PFSK-1 (cell line): Measurements from ENCODE around the gene KIRREL3.

Experiments
- FOXP2 ChIP-seq: optimal IDR thresholded peaks from 2 replicates; pipeline ENCODE3; 2011; ENCODE audit warnings: borderline replicate concordance, control low read depth, inconsistent platforms; ENCODE audit not compliant: insufficient read depth; ENCODE audit errors: extremely low read length, extremely low read depth
- POLR2AphosphoS5 ChIP-seq: IDR thresholded peaks from 2 replicates; pipeline ENCODE4 v1.6.1; 2012; ENCODE audit warnings: low read depth, mild to moderate bottlenecking, control low read depth, low read length, moderate library complexity
- SIN3A ChIP-seq: IDR thresholded peaks from 2 replicates; pipeline ENCODE4 v1.6.1; 2012; ENCODE audit warnings: mild to moderate bottlenecking, low read length, moderate library complexity, borderline replicate concordance; ENCODE audit not compliant: insufficient read depth
- TAF1 ChIP-seq: IDR thresholded peaks from 2 replicates; pipeline ENCODE4 v1.6.1; 2012; ENCODE audit warnings: low read length, control low read depth, borderline replicate concordance; ENCODE audit not compliant: insufficient read depth
- TF ChIP-seq, protein P1 (sequence below), 2 experiments: IDR thresholded peaks; 2 replicates each; pipeline versions ENCODE4 v1.6.1 to v1.8.0; 2011 to 2012; ENCODE audit warnings: low read depth in 2 of 2, low read length in 2 of 2, control low read depth in 1 of 2, inconsistent platforms in 1 of 2, mild to moderate bottlenecking in 1 of 2, moderate library complexity in 1 of 2; ENCODE audit not compliant: insufficient read depth in 1 of 2

DNA sequence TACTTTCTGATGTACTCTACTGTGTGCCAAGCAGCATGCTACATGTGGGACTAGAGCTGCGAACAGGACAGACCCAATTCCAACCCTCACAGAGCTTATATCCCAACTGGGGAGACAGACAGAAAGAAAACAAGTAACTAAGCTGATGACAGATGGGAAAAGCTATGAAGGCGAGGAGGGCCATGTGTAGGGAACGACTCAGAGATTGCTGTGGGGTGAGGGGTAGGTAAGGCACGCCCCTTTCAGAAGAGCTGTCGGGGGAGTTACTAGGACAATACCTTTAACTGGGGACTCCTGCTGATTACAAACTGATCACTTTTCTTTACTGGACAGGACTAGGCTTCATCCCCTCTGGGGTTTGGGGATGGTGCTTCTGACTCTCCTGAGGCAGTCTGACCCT, 596.2 kb downstream of the KIRREL3 start:
- TF ChIP-seq SIN3A (no peak), POLR2AphosphoS5 (no peak), TAF1 (no peak), FOXP2 (no peak)
- TF ChIP-seq, protein P1, sequence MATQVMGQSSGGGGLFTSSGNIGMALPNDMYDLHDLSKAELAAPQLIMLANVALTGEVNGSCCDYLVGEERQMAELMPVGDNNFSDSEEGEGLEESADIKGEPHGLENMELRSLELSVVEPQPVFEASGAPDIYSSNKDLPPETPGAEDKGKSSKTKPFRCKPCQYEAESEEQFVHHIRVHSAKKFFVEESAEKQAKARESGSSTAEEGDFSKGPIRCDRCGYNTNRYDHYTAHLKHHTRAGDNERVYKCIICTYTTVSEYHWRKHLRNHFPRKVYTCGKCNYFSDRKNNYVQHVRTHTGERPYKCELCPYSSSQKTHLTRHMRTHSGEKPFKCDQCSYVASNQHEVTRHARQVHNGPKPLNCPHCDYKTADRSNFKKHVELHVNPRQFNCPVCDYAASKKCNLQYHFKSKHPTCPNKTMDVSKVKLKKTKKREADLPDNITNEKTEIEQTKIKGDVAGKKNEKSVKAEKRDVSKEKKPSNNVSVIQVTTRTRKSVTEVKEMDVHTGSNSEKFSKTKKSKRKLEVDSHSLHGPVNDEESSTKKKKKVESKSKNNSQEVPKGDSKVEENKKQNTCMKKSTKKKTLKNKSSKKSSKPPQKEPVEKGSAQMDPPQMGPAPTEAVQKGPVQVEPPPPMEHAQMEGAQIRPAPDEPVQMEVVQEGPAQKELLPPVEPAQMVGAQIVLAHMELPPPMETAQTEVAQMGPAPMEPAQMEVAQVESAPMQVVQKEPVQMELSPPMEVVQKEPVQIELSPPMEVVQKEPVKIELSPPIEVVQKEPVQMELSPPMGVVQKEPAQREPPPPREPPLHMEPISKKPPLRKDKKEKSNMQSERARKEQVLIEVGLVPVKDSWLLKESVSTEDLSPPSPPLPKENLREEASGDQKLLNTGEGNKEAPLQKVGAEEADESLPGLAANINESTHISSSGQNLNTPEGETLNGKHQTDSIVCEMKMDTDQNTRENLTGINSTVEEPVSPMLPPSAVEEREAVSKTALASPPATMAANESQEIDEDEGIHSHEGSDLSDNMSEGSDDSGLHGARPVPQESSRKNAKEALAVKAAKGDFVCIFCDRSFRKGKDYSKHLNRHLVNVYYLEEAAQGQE (IDR thresholded peaks at IDR 0.05; ENCODE audit: insufficient read depth in 1 of 2, low read depth in 2 of 2, low read length in 2 of 2): no peak
